B cell (primary cell): Measurements from ENCODE around the gene TNPO3. TPM values are rescaled to one million over a fixed set of nuclear protein-coding genes. Genes with fewer than 3 reads are reported as not detected.
A peak's percentile ranks its signal among the peaks of the same experiment; 100 is the strongest.

Experiments
- ATAC-seq: fragments of 200-7000 bp; cut with Tn5 transposase; one replicate; pipeline ENCODE4 v1.10.0; 2021; ENCODE audit warnings: low read depth, mild to moderate bottlenecking, moderate number of reproducible peaks, moderate library complexity
- CTCF ChIA-PET: fragments of 350-600 bp; sonication (Branson Sonifier 250); formaldehyde crosslinking; loops from one replicate; lab custom pipeline; 2021; ENCODE audit warnings: antibody characterized with exemption, inconsistent platforms; lab: Charles Lee
- POLR2A ChIA-PET: fragments of 350-600 bp; sonication (Branson Sonifier 250); formaldehyde crosslinking; loops from one replicate; lab custom pipeline; 2021; ENCODE audit warnings: antibody characterized with exemption; lab: Charles Lee
- DNase-seq: peaks from one replicate; pipeline ENCODE4 v3.0.0; 2013
- H2AFZ ChIP-seq: 2 replicates; pipeline ENCODE4 v1.6.1; 2012; ENCODE audit warnings: mild to moderate bottlenecking, low read depth, low read length; ENCODE audit not compliant: insufficient read depth, poor library complexity, severe bottlenecking
- H3K27ac ChIP-seq, 2 donors: 1 replicate in 1 of 2; 2 replicates in 1 of 2; pipeline ENCODE4 v1.5.1; 2012 to 2013; ENCODE audit warnings: low read length in 2 of 2, mild to moderate bottlenecking in 2 of 2, moderate library complexity in 1 of 2
- H3K27me3 ChIP-seq, 4 experiments: fragments of 200-600 bp in 1 of 4; sonication (generic) in 1 of 4; replicated peaks in 1 of 4; 1 replicate in 2 of 4; 2 replicates in 2 of 4; pipeline versions ENCODE4 v1.6.1 to v1.7.0; 2013 to 2016; ENCODE audit warnings: low read length in 3 of 4, mild to moderate bottlenecking in 2 of 4, mixed read lengths in 1 of 4, moderate library complexity in 1 of 4; ENCODE audit not compliant: insufficient read depth in 4 of 4, control insufficient read depth in 3 of 4; ENCODE audit errors: control extremely low read depth in 1 of 4
- H3K36me3 ChIP-seq, 2 experiments: replicated peaks in 1 of 2; 1 replicate in 1 of 2; 2 replicates in 1 of 2; pipeline versions ENCODE4 v1.6.1 to v1.7.1; 2013; ENCODE audit warnings: low read length in 1 of 2; ENCODE audit not compliant: insufficient read depth in 2 of 2, control insufficient read depth in 1 of 2; ENCODE audit errors: control extremely low read depth in 1 of 2, extremely low read depth in 1 of 2
- H3K4me1 ChIP-seq, 2 donors: fragments of 200-600 bp in 1 of 2; sonication (generic) in 1 of 2; 1 replicate in 1 of 2; 2 replicates in 1 of 2; pipeline versions ENCODE4 v1.5.1 to v1.6.1; 2013 to 2017; ENCODE audit warnings: low read length in 2 of 2; ENCODE audit not compliant: control insufficient read depth in 2 of 2, insufficient read depth in 2 of 2
- H3K4me2 ChIP-seq: replicated peaks from 2 replicates; pipeline ENCODE3; 2012; ENCODE audit warnings: mild to moderate bottlenecking, low read depth, low read length; ENCODE audit not compliant: poor library complexity, severe bottlenecking
- H3K4me3 ChIP-seq, 5 experiments: fragments of 200-600 bp in 1 of 5; sonication (generic) in 1 of 5; 1 replicate in 3 of 5; 2 replicates in 2 of 5; pipeline versions ENCODE4 v1.5.1 to v1.7.0; 2011 to 2016; ENCODE audit warnings: low read length in 4 of 5, mild to moderate bottlenecking in 4 of 5, low read depth in 2 of 5, control low read depth in 1 of 5, moderate library complexity in 1 of 5; ENCODE audit not compliant: insufficient read depth in 1 of 5; ENCODE audit errors: control extremely low read depth in 1 of 5, extremely low read depth in 1 of 5
- H3K79me2 ChIP-seq: fragments of 200-600 bp; sonication (generic); one replicate; pipeline ENCODE4 v1.6.0; 2016; ENCODE audit warnings: low read length; ENCODE audit not compliant: control insufficient read depth, insufficient read depth
- H3K9ac ChIP-seq: fragments of 200-600 bp; sonication (generic); 2 replicates; pipeline ENCODE4 v1.6.1; 2017; ENCODE audit warnings: mild to moderate bottlenecking, low read length, moderate library complexity
- H3K9me3 ChIP-seq, 3 donors: one replicate each; pipeline versions ENCODE4 v1.6.1 to v1.7.1; 2013; ENCODE audit warnings: low read length in 2 of 3; ENCODE audit not compliant: control insufficient read depth in 2 of 3, insufficient read depth in 1 of 3; ENCODE audit errors: control extremely low read depth in 1 of 3
- H4K20me1 ChIP-seq: 2 replicates; pipeline ENCODE4 v1.6.0; 2012; ENCODE audit warnings: mild to moderate bottlenecking, low read length; ENCODE audit not compliant: insufficient read depth, control insufficient read depth, poor library complexity, severe bottlenecking
- H3K27ac Mint-ChIP-seq: one replicate; pipeline ENCODE4 v1.8.0; 2021; ENCODE audit warnings: mixed read lengths
- H3K27me3 Mint-ChIP-seq: one replicate; pipeline ENCODE4 v1.8.0; 2021; ENCODE audit warnings: mixed read lengths
- H3K4me1 Mint-ChIP-seq: one replicate; pipeline ENCODE4 v1.8.0; 2021; ENCODE audit warnings: mixed read lengths
- H3K4me3 Mint-ChIP-seq: one replicate; pipeline ENCODE4 v1.8.0; 2021; ENCODE audit warnings: mixed read lengths
- H3K9me3 Mint-ChIP-seq: one replicate; pipeline ENCODE4 v1.8.0; 2022; ENCODE audit warnings: mixed read lengths; ENCODE audit not compliant: insufficient read depth
- CTCF ChIP-seq: fragments of 200-600 bp; IDR thresholded peaks from one replicate; pipeline ENCODE4 v1.8.0; 2022; ENCODE audit warnings: antibody characterized with exemption, mild to moderate bottlenecking
- EZH2 ChIP-seq: IDR thresholded peaks from 2 replicates; pipeline ENCODE4 v1.6.1; 2012; ENCODE audit warnings: borderline replicate concordance, low read depth, mild to moderate bottlenecking, moderate library complexity, low read length; ENCODE audit not compliant: insufficient read depth, poor library complexity, severe bottlenecking
- WGBS: methylation state at CpG from one replicate; pipeline ENCODE4 v1.1.5; 2013; ENCODE audit warnings: missing lambda C conversion rate; ENCODE audit not compliant: insufficient coverage; 5-methylcytosine and 5-hydroxymethylcytosine counted together
- intact Hi-C: fragments of 100-400 bp; cut with micrococcal nuclease; formaldehyde crosslinking; loops from one replicate; pipeline ENCODE4 v1.10.0; 2022
- polyA plus RNA-seq: library from polyadenylated mRNA; depleted of rRNA; stranded (reverse); fragments of >200 nt; gene quantifications from 2 replicates; pipeline ENCODE4 v1.2.3, GENCODE V29; 2012
- total RNA-seq, 2 donors: library from RNA; stranded (reverse); fragments of 120-200 nt in 1 of 2; gene quantifications; 1 replicate in 1 of 2; 2 replicates in 1 of 2; pipeline versions ENCODE4 v1.2.3 to v1.2.4, GENCODE V29; 2013 to 2022

TNPO3 gene
- total and polyA plus RNA-seq, 2 donors (not counting 1 experiment from before 2014, with no cell fraction given), result 19.0 to 48.3 TPM

GRCh38 chr7:128931965-128932861 lies 122.7 kb downstream of the TNPO3 start:
- no peak for TF ChIP-seq EZH2
- TF ChIP-seq CTCF, result no peak
- ChIA-PET POLR2A (interaction anchor here (0.7 to 1.6 kb wide), 3 partner anchors 8 to 10 kb away, joined by 3 to 7 read pairs (median 4); no protein-coding TSS in a partner anchor), CTCF (interaction anchor here (0.9 to 2.3 kb wide), 5 partner anchors 9 to 27 kb away, joined by 3 to 10 read pairs (median 4); no protein-coding TSS in a partner anchor)
- DNase-seq (no peak), ATAC-seq (no peak)
- H3K4me3 ChIP-seq, result no peak overlapping the region
- Mint-ChIP-seq H3K27ac (no peak overlapping the region), H3K4me1 (peaks cover 38% of the 10 kb centered on the region), H3K4me3 (no peak overlapping the region), H3K27me3 (no peaks in the 10 kb centered on the region), H3K9me3 (no peaks in the 10 kb centered on the region)
- H4K20me1 ChIP-seq, result no peaks in the 10 kb centered on the region
- H2AFZ ChIP-seq, result peak overlapping the region; percentile 68
- no peaks in the 10 kb centered on the region for H3K27me3 ChIP-seq
- H3K9me3 ChIP-seq, result no peaks in the 10 kb centered on the region
- peaks cover 14% of the 10 kb centered on the region for H3K79me2 ChIP-seq
- H3K27ac ChIP-seq, result no peak overlapping the region
- H3K9ac ChIP-seq, result no peak overlapping the region
- peak overlapping the region; percentile 73 for H3K4me2 ChIP-seq
- 94% methylated on average over 19 of the region's 19 CpGs for WGBS
- intact Hi-C loops, result no loop called here
- H3K4me1 ChIP-seq, result peaks cover 33 to 39% of the 10 kb centered on the region in 2 donors
- H3K36me3 ChIP-seq, result no peaks in the 10 kb centered on the region

- no peak overlapping the region for H3K27ac Mint-ChIP-seq
- H3K9me3 Mint-ChIP-seq, result no peaks in the 10 kb centered on the region
Measured at GRCh38 chr7:128931190-128931798, 123.6 kb downstream of the TNPO3 start.

More at GRCh38 chr7:128931190-128931798, 123.6 kb downstream of the TNPO3 start:
- Histone ChIP-seq H4K20me1 (no peaks in the 10 kb centered on the region), H3K4me3 (no peak overlapping the region), H2AFZ (no peak overlapping the region), H3K4me2 (no peak overlapping the region), H3K79me2 (peaks cover 14% of the 10 kb centered on the region), H3K27me3 (no peaks in the 10 kb centered on the region), H3K4me1 (peaks cover 32 to 34% of the 10 kb centered on the region in 2 donors), H3K9ac (no peak overlapping the region), H3K9me3 (no peaks in the 10 kb centered on the region), H3K36me3 (no peaks in the 10 kb centered on the region), H3K27ac (no peak overlapping the region)
- no peak overlapping the region for H3K4me3 Mint-ChIP-seq
- ATAC-seq (no peak), DNase-seq (no peak)
- 95% methylated on average over 17 of the region's 18 CpGs for WGBS
- H3K27me3 Mint-ChIP-seq, result no peaks in the 10 kb centered on the region
- H3K4me1 Mint-ChIP-seq, result peaks cover 32% of the 10 kb centered on the region
- ChIA-PET CTCF (no interaction called here), POLR2A (interaction anchor here (0.7 kb wide), 1 partner anchor 9 kb away, joined by 3 read pairs; no protein-coding TSS in a partner anchor)
- TF ChIP-seq EZH2, result no peak
- no peak for TF ChIP-seq CTCF
- intact Hi-C loops, result no loop called here
